GM12801 (cell line): ENCODE results near the gene CDH7.

ENCODE experiments used
- CTCF ChIP-seq: IDR thresholded peaks from one replicate; pipeline ENCODE4 v1.5.1; 2011; ENCODE audit warnings: control low read depth; ENCODE audit not compliant: insufficient read length; ENCODE audit errors: extremely low read depth

CDH7 gene

GRCh38 chr18:65846107-65846506, 95.3 kb downstream of the CDH7 start:
- no peak for TF ChIP-seq CTCF

- no peak for TF ChIP-seq CTCF
Measured at GRCh38 chr18:65852273-65852672, 101.5 kb downstream of the CDH7 start.

GRCh38 chr18:65859075-65859474, 108.3 kb downstream of the CDH7 start:
- no peak for TF ChIP-seq CTCF

DNA sequence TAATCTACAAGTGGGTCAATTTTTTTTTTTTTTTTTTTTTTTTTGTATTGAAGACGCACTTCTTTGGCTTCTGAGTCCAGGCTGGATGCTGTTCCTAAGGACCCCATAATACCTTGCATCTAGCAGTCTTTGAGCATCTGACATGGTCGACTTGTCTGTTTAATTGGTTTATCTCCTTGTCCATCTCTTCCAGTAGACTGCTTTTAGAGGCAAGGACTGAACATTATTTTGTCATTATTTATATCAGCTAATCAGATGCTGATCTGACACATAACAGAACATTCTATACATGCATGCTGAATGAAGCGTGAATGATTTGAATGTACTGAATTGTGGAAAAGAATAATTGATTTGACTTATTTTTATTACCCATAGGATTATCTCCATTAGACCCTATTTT, 118.7 kb downstream of the CDH7 start:
- TF ChIP-seq CTCF: no peak

DNA sequence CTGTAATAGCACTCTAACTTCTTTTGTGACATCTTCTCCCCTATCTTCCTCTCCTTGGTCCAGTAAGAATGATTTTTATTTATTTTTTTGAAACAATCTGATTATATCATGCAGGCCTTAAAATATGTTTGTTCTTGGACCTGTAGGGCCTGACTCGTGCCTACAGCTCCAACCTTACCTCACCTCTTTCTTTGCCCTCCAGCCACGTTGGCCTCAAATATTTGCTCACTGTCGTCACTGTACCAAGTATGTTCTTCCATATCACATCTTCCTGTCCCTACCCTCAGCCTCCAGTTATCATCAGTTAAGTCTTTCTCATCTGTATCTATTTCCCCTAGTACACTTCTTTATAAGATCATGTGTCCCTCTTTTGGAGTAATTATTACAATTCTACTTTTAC, 125.5 kb downstream of the CDH7 start:
- TF ChIP-seq CTCF: no peak

DNA sequence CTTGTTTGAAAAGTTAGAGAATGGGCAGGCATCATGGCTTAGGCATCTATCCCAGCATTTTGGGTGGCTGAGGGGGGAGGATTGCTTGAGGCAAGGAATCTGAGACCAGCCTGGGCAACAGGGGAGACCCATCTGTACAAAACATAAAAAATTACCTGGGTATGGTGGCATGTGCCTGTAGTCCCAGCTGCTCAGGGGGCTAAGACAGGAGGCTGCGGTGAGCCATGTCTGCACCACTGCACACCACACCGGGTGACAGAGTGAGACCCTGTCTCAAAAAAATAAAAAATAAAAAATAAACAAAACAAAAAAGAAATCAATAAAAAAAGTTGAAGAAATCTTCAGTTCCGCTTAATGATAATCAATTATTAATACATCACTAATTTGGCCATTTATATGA, 146.5 kb downstream of the CDH7 start:
- no peak for TF ChIP-seq CTCF

DNA sequence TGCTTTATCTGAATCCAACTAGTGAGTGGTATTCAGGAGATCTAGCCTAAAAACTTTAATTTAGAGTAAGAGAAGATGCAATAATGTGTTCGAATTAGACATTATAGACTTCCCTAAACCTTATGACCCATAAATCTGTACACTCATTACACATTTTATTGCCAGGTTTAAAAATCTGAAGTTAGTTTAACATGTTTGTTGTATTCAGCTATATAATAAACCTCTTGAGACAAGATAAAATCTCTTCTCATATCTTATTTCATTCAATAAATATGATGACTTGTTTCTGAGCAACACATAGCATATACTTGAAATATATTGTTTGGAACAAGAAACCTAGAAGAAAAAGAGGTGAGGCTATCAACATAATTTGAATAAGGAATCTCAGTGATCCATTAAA, 150.7 kb downstream of the CDH7 start:
- no peak for TF ChIP-seq CTCF

DNA sequence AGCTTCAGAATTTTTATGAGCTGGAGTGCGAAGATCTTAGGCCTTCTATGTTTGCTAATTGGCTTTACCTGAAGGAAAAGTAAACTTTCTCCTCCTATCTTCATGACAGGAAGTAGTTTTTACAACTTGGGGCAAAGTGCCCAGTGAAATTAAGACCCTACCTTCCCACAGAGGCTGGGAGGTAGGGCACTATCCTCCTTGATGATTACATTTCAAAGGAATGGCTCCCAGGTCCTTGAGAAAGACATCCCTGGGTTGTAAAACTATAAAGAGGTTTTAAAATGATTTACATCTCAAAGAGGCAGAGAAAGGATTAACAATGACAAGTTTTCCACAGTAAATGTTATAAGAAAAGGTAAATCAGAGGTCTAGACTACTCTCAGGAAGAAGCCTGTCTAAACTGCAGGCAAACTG, 155.8 kb downstream of the CDH7 start:
- no peak for TF ChIP-seq CTCF
